Iris pigment epithelial cell (primary cell): ENCODE results near the gene MAFB.

Experiments
- DNase-seq: peaks from one replicate; pipeline ENCODE4 v3.0.0-alpha.2; 2011; ENCODE audit warnings: low read depth

MAFB gene

DNA sequence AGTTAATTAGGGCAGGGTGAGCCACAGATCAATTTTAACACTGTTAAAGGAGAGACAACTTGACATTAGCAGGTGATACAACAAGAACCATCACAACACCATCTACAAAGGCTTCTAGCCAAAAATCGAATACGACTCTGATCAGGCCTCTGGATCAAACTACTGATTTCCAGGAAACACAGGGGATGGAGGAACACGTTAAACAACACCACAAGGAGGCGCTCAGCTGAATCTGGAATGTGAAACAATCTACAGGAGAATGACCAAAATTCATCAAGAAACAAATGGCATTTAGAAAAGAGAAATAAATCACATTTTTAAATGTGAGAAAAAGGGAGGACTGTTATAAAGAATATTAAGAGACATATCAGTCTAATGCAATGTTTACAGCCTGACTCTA is 13.5 kb upstream of the MAFB start:
- no peak for DNase-seq

GRCh38 chr20:40698744-40699143 is 9.7 kb upstream of the MAFB start:
- DNase-seq, result no peak

GRCh38 chr20:40698281-40698680 is 9.2 kb upstream of the MAFB start:
- no peak for DNase-seq

DNA sequence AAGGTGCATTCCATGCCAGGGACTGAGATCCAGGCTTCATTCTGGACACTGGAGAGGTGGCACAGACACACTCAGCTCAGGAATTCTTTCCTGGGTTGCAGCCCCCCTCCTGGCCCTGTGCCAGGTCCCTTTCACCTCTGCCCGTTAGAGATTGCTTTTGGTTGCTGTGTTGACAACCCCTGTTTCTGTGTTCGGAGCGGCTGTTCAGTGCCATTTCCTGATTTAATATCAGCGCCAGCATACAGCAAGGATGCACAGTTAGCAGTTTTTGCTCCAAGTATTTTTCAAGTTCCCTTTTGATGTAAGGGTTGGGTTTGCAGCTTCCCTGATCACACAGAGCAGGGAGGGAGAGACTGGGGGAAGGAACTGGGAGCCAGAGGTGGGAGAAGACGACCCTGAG is 8.5 kb upstream of the MAFB start:
- no peak for DNase-seq

- no peak for DNase-seq
Measured at GRCh38 chr20:40695214-40695613, 6.2 kb upstream of the MAFB start.

- no peak for DNase-seq
Measured at GRCh38 chr20:40694246-40694645, 5.2 kb upstream of the MAFB start.

GRCh38 chr20:40692240-40693011 is 3.4 kb upstream of the MAFB start:
- DNase-seq, result no peak

DNA sequence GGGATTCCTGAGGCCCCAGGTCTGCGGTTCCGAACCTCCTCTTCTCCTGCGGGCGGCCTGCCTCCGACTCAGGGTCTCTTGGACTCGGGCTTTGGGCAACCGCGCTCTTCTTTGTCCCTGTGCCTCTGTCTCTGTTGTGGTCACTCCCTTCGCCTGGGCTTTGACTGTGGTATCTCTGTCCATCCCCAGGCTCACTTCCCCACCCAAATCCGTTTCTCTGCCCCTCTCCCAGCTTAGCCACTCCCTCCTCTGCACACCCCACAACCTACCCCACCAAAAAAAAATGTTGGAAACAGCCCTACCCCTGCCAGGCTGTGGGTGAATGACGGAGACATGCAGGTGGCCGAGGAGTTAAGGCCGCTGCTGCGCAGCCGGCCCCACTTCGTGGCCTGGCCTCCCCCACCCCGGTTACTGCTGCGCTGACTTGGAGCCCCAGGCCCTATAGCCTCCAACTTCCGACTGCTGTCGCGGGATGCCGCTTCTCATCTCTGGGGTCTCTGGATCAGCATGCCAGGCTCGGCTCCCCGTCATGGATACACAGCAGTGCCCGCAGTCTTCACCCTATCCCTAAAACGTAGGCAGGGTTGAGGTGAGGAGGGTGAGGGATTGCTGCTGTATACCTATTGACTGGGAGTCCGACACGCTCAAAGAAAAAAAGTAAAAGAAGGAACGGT is 2.7 kb upstream of the MAFB start:
- DNase-seq, result no peak

- no peak for DNase-seq
Measured at GRCh38 chr20:40690836-40691565, 2.0 kb upstream of the MAFB start.

GRCh38 chr20:40689943-40690835 is 1.2 kb upstream of the MAFB start:
- DNase-seq, result peak; percentile 92

DNA sequence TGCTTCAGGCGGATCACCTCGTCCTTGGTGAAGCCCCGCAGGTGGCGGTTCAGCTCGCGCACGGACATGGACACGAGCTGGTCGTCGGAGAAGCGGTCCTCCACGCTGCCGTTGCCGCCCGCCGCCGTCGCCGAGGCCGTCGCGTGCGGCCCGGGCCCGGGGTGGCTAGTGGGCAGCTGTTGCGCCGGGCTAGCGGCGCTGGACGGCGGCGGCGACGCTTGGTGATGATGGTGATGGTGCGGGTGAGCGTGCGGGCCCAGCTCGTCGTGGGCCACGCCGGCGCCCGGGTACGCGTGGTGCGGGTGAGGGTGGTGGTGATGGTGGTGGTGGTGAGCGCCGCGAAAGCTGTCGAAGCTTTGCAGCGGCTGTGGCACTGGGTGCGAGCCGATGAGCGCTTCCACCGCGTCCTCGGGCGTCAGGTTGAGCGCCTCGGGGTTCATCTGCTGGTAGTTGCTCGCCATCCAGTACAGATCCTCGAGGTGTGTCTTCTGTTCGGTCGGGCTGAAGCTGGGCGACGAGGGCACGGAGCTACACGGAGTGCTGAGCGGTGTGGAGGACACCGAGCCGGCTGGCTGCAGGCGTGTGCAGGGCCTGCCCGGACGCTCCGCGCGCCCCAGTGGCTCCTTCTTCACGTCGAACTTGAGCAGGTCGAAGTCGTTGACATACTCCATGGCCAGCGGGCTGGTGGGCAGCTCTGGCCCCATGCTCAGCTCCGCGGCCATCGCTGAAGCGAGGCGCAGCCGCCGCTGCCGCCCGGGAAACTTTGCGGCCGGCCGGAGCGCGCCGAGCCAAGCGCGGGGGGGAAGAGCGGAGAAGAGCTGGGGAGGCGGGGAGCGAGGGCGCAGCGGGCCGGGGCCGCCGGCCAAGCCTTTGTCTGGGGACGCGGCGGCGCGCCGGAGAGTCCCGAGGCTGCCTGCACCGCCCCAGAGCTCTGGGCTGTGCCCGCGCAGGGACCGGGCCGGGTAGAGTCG is 622 bp downstream of the MAFB start:
- DNase-seq, result no peak

DNA sequence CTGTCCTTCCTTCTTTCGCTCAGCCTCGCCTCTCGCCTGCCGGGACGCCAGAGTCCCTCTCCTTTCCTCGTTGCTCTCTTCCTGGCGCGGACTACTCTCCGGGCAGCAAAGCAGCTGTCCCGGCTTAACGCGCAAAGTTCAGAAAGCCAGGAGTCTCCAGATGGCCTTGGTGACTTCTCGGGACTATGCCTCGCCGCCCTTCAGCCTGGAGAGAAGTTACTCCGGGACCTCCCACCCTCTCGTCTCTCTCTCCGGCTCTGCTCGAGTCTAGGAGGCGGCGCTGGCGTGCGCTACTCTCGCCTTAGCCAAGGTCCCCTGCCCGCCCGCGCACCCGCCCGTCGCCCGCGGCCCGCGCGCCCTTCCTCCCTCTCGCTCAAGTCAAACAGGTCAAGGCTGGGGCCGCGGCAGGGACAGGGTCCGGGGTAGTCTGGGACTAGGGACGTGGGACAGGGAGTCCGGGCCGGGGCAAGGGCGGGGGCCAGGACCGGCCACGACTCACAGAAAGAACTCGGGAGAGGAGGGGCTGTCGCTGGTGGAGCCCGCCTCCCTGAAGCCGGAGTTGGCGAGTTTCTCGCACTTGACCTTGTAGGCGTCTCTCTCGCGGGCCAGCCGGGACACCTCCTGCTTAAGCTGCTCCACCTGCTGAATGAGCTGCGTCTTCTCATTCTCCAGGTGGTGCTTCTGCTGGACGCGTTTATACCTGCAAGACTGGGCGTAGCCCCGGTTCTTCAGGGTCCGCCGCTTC is 1.5 kb downstream of the MAFB start:
- peak; percentile 23 for DNase-seq

DNA sequence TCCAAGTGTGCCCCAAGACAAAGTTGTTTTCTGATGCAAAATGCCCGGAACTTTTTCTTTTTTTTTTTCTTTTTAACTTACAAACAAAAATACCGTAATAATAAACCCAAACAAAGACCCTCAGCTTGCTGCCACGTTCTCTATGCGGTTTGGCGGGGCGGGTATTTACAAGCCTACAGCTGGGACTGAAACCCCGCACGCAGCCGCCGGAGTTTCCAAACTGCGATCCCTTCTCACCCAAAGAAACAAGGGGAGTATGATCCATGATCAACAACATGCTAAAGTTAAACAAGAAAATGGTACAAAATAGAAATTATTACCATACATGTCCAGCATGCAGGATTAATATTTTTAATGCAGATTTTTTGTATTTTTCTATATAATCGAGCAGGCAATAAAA is 2.1 kb downstream of the MAFB start:
- DNase-seq, result no peak

GRCh38 chr20:40686434-40686882 is 2.6 kb downstream of the MAFB start:
- DNase-seq, result no peak

- DNase-seq, result no peak
Measured at GRCh38 chr20:40685349-40685748, 3.7 kb downstream of the MAFB start.

GRCh38 chr20:40683894-40684268 is 5.2 kb downstream of the MAFB start:
- DNase-seq, result no peak

- DNase-seq, result no peak
Measured at GRCh38 chr20:40683221-40683893, 5.7 kb downstream of the MAFB start.

- peak; percentile 28 for DNase-seq
Measured at GRCh38 chr20:40682104-40682981, 6.7 kb downstream of the MAFB start.
